Stimulated activated CD4-positive, alpha-beta T cell treated with anti-CD3 and anti-CD28 coated beads, Interleukin-1b, Interleukin-23, amount 100 ng/mL, for 1 hour (primary cell): ENCODE measurements around the gene OR3A3.
"Not testable (repeated sequence)": the region's sequence is repeated elsewhere in the genome, so short reads cannot be mapped to it uniquely, and the experiment has no call there.

Experiments
- DNase-seq, 2 donors: peaks; one replicate each; pipeline ENCODE4 v3.0.0-alpha.2; 2020; ENCODE audit warnings: low read depth in 2 of 2

The OR3A3 gene

GRCh38 chr17:3411070-3411469, at the start of gene OR3A3:
OR3A3 (plus strand) TSS chr17:3411370.
- DNase-seq, result no peak

- not testable (repeated sequence) for DNase-seq
These were observed 40.0 kb upstream of the OR3A3 start for GRCh38 chr17:3371167-3371566.

GRCh38 chr17:3378321-3378720, 32.8 kb upstream of the OR3A3 start:
- no peak for DNase-seq

- no peak for DNase-seq
These were observed 29.2 kb upstream of the OR3A3 start for GRCh38 chr17:3381957-3382356.

- no peak for DNase-seq
These were observed 25.0 kb upstream of the OR3A3 start, which contains the start of gene OR3A2 for GRCh38 chr17:3385869-3386816. OR3A2 (minus strand) TSS chr17:3386308.

- DNase-seq, result no peak
These were observed 21.4 kb upstream of the OR3A3 start for GRCh38 chr17:3389791-3390190.

- DNase-seq, result not testable (repeated sequence)
These were observed 13.4 kb upstream of the OR3A3 start for GRCh38 chr17:3397801-3398200.

- DNase-seq, result no peak
These were observed 12.9 kb upstream of the OR3A3 start, which contains the start of gene OR1E1 for GRCh38 chr17:3398310-3398709. OR1E1 (minus strand) TSS chr17:3398410; CDS start chr17:3398410, 0 bp downstream.

GRCh38 chr17:3400055-3400454, 11.1 kb upstream of the OR3A3 start:
- DNase-seq, result no peak

- no peak for DNase-seq
These were observed 9.4 kb upstream of the OR3A3 start for GRCh38 chr17:3401786-3402185.

GRCh38 chr17:3403856-3404255, 7.3 kb upstream of the OR3A3 start:
- not testable (repeated sequence) for DNase-seq

GRCh38 chr17:3412216-3412615, 1.0 kb downstream of the OR3A3 start:
- DNase-seq, result not testable (repeated sequence)

GRCh38 chr17:3415610-3416009, 4.4 kb downstream of the OR3A3 start:
- DNase-seq, result no peak

GRCh38 chr17:3418222-3418621, 7.1 kb downstream of the OR3A3 start:
- no peak for DNase-seq

- DNase-seq, result not testable (repeated sequence)
These were observed 22.0 kb downstream of the OR3A3 start for GRCh38 chr17:3433215-3433614.

GRCh38 chr17:3433741-3434140, 22.6 kb downstream of the OR3A3 start, which contains the start of gene OR1E2:
OR1E2 (minus strand) TSS chr17:3433841; CDS start chr17:3433841, 0 bp downstream.
- no peak for DNase-seq

GRCh38 chr17:3438368-3438767, 27.2 kb downstream of the OR3A3 start:
- no peak for DNase-seq

GRCh38 chr17:3440451-3440850, 29.3 kb downstream of the OR3A3 start:
- DNase-seq, result no peak

- DNase-seq, result no peak
These were observed 36.5 kb downstream of the OR3A3 start for GRCh38 chr17:3447625-3448024.

GRCh38 chr17:3448059-3448665, 37.0 kb downstream of the OR3A3 start:
- no peak for DNase-seq

GRCh38 chr17:3466355-3466754, 55.2 kb downstream of the OR3A3 start:
- not testable (repeated sequence) for DNase-seq

- no peak for DNase-seq
These were observed 58.4 kb downstream of the OR3A3 start for GRCh38 chr17:3469529-3469928.

GRCh38 chr17:3471599-3471998, 60.4 kb downstream of the OR3A3 start, which contains the start of gene SPATA22:
SPATA22 (minus strand) TSS chr17:3471819; CDS start chr17:3469325, 2,494 bp downstream.
- no peak for DNase-seq
